Stimulated activated effector memory CD8-positive, alpha-beta T cell treated with anti-CD3 and anti-CD28 coated beads, Interleukin-12 subunit alpha, Interleukin-12 subunit beta, amount 100 ng/mL, for 72 hours (primary cell): ENCODE results near the gene COL27A1.
A peak's percentile ranks its signal among the peaks of the same experiment; 100 is the strongest.
"Not testable (repeated sequence)": the region's sequence is repeated elsewhere in the genome, so short reads cannot be mapped to it uniquely, and the experiment has no call there.

Source experiments
- ATAC-seq: fragments of 150-1000 bp; cut with Tn5 transposase; 2 replicates; pipeline ENCODE4 v1.10.0; 2021
- DNase-seq, 2 donors: peaks; one replicate each; pipeline ENCODE4 v3.0.0; 2021 to 2022; ENCODE audit warnings: low spot score in 2 of 2
- H3K27ac Mint-ChIP-seq: one replicate; pipeline ENCODE4 v1.8.0; 2022; ENCODE audit warnings: mild to moderate bottlenecking, mixed read lengths
- H3K36me3 Mint-ChIP-seq: one replicate; pipeline ENCODE4 v1.8.0; 2022; ENCODE audit warnings: mild to moderate bottlenecking, mixed read lengths
- H3K4me1 Mint-ChIP-seq: one replicate; pipeline ENCODE4 v1.8.0; 2022; ENCODE audit warnings: mixed read lengths
- H3K4me3 Mint-ChIP-seq: one replicate; pipeline ENCODE4 v1.8.0; 2022; ENCODE audit warnings: mild to moderate bottlenecking, mixed read lengths
- H3K9me3 Mint-ChIP-seq: one replicate; pipeline ENCODE4 v1.8.0; 2022; ENCODE audit warnings: mixed read lengths

The COL27A1 gene

GRCh38 chr9:114314256-114314867 lies 159.0 kb downstream of the COL27A1 start:
- no peaks in the 10 kb centered on the region for H3K9me3 Mint-ChIP-seq
- H3K4me1 Mint-ChIP-seq = no peaks in the 10 kb centered on the region
- ATAC-seq = no peak
- peaks cover 4% of the 10 kb centered on the region for H3K36me3 Mint-ChIP-seq
- peak in 1 of 2 donors; percentile 38 for DNase-seq
- H3K4me3 Mint-ChIP-seq = no peak overlapping the region
- no peak overlapping the region for H3K27ac Mint-ChIP-seq

- Mint-ChIP-seq H3K36me3 (peaks cover 4% of the 10 kb centered on the region), H3K4me3 (no peak overlapping the region), H3K9me3 (no peaks in the 10 kb centered on the region), H3K27ac (no peak overlapping the region), H3K4me1 (no peaks in the 10 kb centered on the region)
- ATAC-seq = no peak
- DNase-seq = peak in 1 of 2 donors; percentile 40
Measured at GRCh38 chr9:114314881-114315722, 159.8 kb downstream of the COL27A1 start.

DNA sequence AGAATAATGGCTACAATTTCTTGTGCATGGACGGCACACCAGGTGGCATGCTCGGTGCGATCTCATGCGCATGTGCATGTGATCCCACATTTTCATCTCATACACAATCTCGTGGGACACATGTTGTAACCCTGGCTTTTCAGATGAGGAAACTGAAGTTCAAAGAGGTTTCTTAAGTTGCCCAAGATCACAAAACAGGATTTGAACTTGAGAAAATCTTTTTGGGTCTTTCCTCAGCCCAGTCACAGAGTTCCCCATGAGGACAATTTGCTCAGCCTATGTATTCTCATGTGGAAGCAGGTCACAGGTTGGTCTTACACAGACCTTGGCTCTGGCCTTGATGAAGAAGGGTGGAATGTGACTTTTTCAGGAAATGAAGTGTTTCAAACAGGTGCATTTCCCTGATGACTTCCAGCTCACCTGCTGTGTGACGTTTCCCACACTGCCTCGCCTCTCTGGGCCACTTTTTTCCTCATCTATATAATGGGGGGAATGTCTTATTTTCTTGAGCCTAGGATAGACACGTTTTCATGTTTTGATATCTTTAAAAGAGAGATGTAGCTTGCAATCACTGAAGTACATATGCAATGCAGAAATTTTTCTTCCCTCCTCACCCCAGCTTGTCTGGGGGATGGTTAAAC lies 160.5 kb downstream of the COL27A1 start:
- Mint-ChIP-seq H3K36me3 (peaks cover 2% of the 10 kb centered on the region), H3K27ac (no peak overlapping the region), H3K4me1 (no peaks in the 10 kb centered on the region), H3K9me3 (no peaks in the 10 kb centered on the region), H3K4me3 (no peak overlapping the region)
- DNase-seq (peak in 1 of 2 donors; percentile 36), ATAC-seq (no peak)

- Mint-ChIP-seq H3K4me1 (peaks cover 4% of the 10 kb centered on the region), H3K27ac (no peak overlapping the region), H3K36me3 (no peaks in the 10 kb centered on the region), H3K4me3 (no peak overlapping the region), H3K9me3 (no peaks in the 10 kb centered on the region)
- ATAC-seq (no peak), DNase-seq (peak in 1 of 2 donors; percentile 41)
Measured at GRCh38 chr9:114316605-114317230, 161.4 kb downstream of the COL27A1 start.

GRCh38 chr9:114317665-114318357 lies 162.5 kb downstream of the COL27A1 start:
- no peaks in the 10 kb centered on the region for H3K9me3 Mint-ChIP-seq
- peak in 1 of 2 donors; percentile 46 for DNase-seq

GRCh38 chr9:114318416-114318815 lies 163.1 kb downstream of the COL27A1 start:
- DNase-seq (no peak), ATAC-seq (no peak)
- H3K9me3 Mint-ChIP-seq = no peaks in the 10 kb centered on the region
- H3K36me3 Mint-ChIP-seq = no peaks in the 10 kb centered on the region
- H3K4me3 Mint-ChIP-seq = no peak overlapping the region
- H3K27ac Mint-ChIP-seq = no peak overlapping the region
- H3K4me1 Mint-ChIP-seq = peaks cover 12% of the 10 kb centered on the region

More at GRCh38 chr9:114317665-114318357, 162.5 kb downstream of the COL27A1 start:
- no peak for ATAC-seq
- no peak overlapping the region for H3K4me3 Mint-ChIP-seq
- peaks cover 12% of the 10 kb centered on the region for H3K4me1 Mint-ChIP-seq
- no peak overlapping the region for H3K27ac Mint-ChIP-seq
- H3K36me3 Mint-ChIP-seq = no peaks in the 10 kb centered on the region

GRCh38 chr9:114319147-114319546 lies 163.8 kb downstream of the COL27A1 start:
- no peak overlapping the region for H3K27ac Mint-ChIP-seq
- no peak for DNase-seq
- peaks cover 12% of the 10 kb centered on the region for H3K4me1 Mint-ChIP-seq
- ATAC-seq = no peak
- no peaks in the 10 kb centered on the region for H3K9me3 Mint-ChIP-seq
- H3K4me3 Mint-ChIP-seq = no peak overlapping the region
- no peaks in the 10 kb centered on the region for H3K36me3 Mint-ChIP-seq

GRCh38 chr9:114320710-114321109 lies 165.4 kb downstream of the COL27A1 start:
- H3K27ac Mint-ChIP-seq, H3K36me3 Mint-ChIP-seq, H3K9me3 Mint-ChIP-seq, H3K4me3 Mint-ChIP-seq, DNase-seq: not testable (repeated sequence)
- peaks cover 12% of the 10 kb centered on the region for H3K4me1 Mint-ChIP-seq
- ATAC-seq = peak; percentile 79

- Mint-ChIP-seq H3K27ac (peak overlapping the region; percentile 40), H3K4me3 (peak overlapping the region; percentile 51), H3K9me3 (no peaks in the 10 kb centered on the region), H3K36me3 (no peaks in the 10 kb centered on the region), H3K4me1 (peaks cover 12% of the 10 kb centered on the region)
- ATAC-seq = peak; percentile 84
- peak in 1 of 2 donors; percentile 74 for DNase-seq
Measured at GRCh38 chr9:114321759-114322158, 166.4 kb downstream of the COL27A1 start.

- DNase-seq, H3K36me3 Mint-ChIP-seq, H3K9me3 Mint-ChIP-seq: not testable (repeated sequence)
- H3K27ac Mint-ChIP-seq = peak overlapping the region; percentile 40
- peak overlapping the region; percentile 51 for H3K4me3 Mint-ChIP-seq
- peaks cover 12% of the 10 kb centered on the region for H3K4me1 Mint-ChIP-seq
- ATAC-seq = peak; percentile 54
Measured at GRCh38 chr9:114322160-114322818, 167.0 kb downstream of the COL27A1 start.

- not testable (repeated sequence) for ATAC-seq
Measured at GRCh38 chr9:114322831-114323531, 167.6 kb downstream of the COL27A1 start, which contains the start of gene ORM1. Gene ORM1, plus strand, starts transcription at chr9:114323098. Its CDS starts 36 bp downstream, at chr9:114323134.

GRCh38 chr9:114323849-114324248 lies 168.5 kb downstream of the COL27A1 start:
- not testable (repeated sequence) for H3K9me3 Mint-ChIP-seq, H3K36me3 Mint-ChIP-seq

More at GRCh38 chr9:114322831-114323531, 167.6 kb downstream of the COL27A1 start, which contains the start of gene ORM1:
- not testable (repeated sequence) for H3K9me3 Mint-ChIP-seq, H3K36me3 Mint-ChIP-seq, DNase-seq
- H3K27ac Mint-ChIP-seq = peak within 1 kb of the TSS; percentile 40
- H3K4me3 Mint-ChIP-seq = peak within 1 kb of the TSS; percentile 51
- peaks cover 12% of the 10 kb centered on the region for H3K4me1 Mint-ChIP-seq

DNA sequence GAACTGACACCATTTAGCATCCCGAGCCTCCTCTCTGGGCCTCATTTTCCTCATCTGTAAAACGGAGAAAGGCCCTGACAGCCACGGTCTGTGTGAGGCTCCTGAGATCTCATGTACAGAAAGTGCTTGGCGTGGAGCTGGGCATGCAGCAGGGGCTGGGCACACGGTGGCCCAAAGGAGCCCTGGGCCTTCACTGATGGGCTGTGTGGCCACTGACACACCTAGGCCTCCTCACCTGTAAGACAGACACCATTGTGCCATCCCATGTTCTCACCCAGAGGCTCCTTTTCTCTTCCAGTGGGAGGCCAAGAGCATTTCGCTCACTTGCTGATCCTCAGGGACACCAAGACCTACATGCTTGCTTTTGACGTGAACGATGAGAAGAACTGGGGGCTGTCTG lies 169.2 kb downstream of the COL27A1 start:
- no peaks in the 10 kb centered on the region for H3K9me3 Mint-ChIP-seq
- no peak overlapping the region for H3K4me3 Mint-ChIP-seq
- ATAC-seq = no peak
- peaks cover 12% of the 10 kb centered on the region for H3K4me1 Mint-ChIP-seq
- H3K27ac Mint-ChIP-seq = no peak overlapping the region
- no peak for DNase-seq
- no peaks in the 10 kb centered on the region for H3K36me3 Mint-ChIP-seq

More at GRCh38 chr9:114323849-114324248, 168.5 kb downstream of the COL27A1 start:
- ATAC-seq, DNase-seq, H3K4me3 Mint-ChIP-seq, H3K27ac Mint-ChIP-seq: not testable (repeated sequence)
- peaks cover 12% of the 10 kb centered on the region for H3K4me1 Mint-ChIP-seq
